ENCODE results near the gene ALX4. TPM values are rescaled to one million over a fixed set of nuclear protein-coding genes. Genes with fewer than 3 reads are reported as not detected.

ALX4 gene
- polyA plus RNA-seq, 1 of the 3 experiments (the other 2 are of a cell fraction), result under 0.01 TPM

GRCh38 chr11:44334356-44335004 is 24.5 kb upstream of the ALX4 start (continued):
- TF ChIP-seq USF1 (IDR thresholded peaks at IDR 0.05; ENCODE audit: borderline replicate concordance, low read depth) (no peak), CTCF (IDR thresholded peaks at IDR 0.05) (no peak)

GRCh38 chr11:44333271-44334218 is 23.6 kb upstream of the ALX4 start:
- Histone ChIP-seq H3K36me3 (replicated peaks in 1 of 2; ENCODE audit: control insufficient read depth in 1 of 2, insufficient read depth in 2 of 2, low read length in 1 of 2) (no peaks in the 10 kb centered on the region), H3K4me1 (ENCODE audit: control insufficient read depth in 1 of 2, insufficient read depth in 2 of 2, low read depth in 1 of 2, low read length in 1 of 2) (no peaks in the 10 kb centered on the region; a peak in 1 of 4 replicates), H3K79me2 (ENCODE audit: insufficient read depth) (no peaks in the 10 kb centered on the region), H3K4me3 (ENCODE audit: low read depth in 2 of 2, low read length in 1 of 2) (no peak overlapping the region), H2AFZ (ENCODE audit: low read depth) (no peak overlapping the region), H3K9ac (no peak overlapping the region), H4K20me1 (ENCODE audit: insufficient read depth) (no peaks in the 10 kb centered on the region), H3K4me2 (no peak overlapping the region), H3F3A (replicated peaks; ENCODE audit: insufficient read depth) (no peaks in the 10 kb centered on the region), H3K27ac (ENCODE audit: low read depth in 2 of 2, low read length in 1 of 2) (no peak overlapping the region), H3K9me3 (no peaks in the 10 kb centered on the region), H3K27me3 (ENCODE audit: insufficient read depth) (peaks cover 32% of the 10 kb centered on the region; the same call in 1 of the 2 replicates), H3K9me2 (no peaks in the 10 kb centered on the region)
- TF ChIP-seq FOXM1 (IDR thresholded peaks at IDR 0.05; ENCODE audit: low read depth), result no peak
- no peak for TF ChIP-seq NRF1 (IDR thresholded peaks at IDR 0.05; ENCODE audit: low read depth, low read length)
- no peak for TF ChIP-seq RXRA (IDR thresholded peaks at IDR 0.05; ENCODE audit: borderline replicate concordance, low read depth)
- no peak for TF ChIP-seq MEF2A (IDR thresholded peaks at IDR 0.05; ENCODE audit: borderline replicate concordance, low read depth)
- no peak for TF ChIP-seq USF2 (IDR thresholded peaks at IDR 0.05; ENCODE audit: borderline replicate concordance, low read depth, low read length)
- no peak for TF ChIP-seq JUND (IDR thresholded peaks at IDR 0.05)
- TF ChIP-seq USF1 (IDR thresholded peaks at IDR 0.05; ENCODE audit: borderline replicate concordance, low read depth), result no peak
- TF ChIP-seq MAX (IDR thresholded peaks at IDR 0.05; ENCODE audit: low read depth), result no peak
- no peak for TF ChIP-seq EP300 (IDR thresholded peaks at IDR 0.05; ENCODE audit: borderline replicate concordance in 1 of 2, low read depth in 1 of 2, low read length in 1 of 2)
- TF ChIP-seq ELF1 (IDR thresholded peaks at IDR 0.05), result no peak
- no peak for TF ChIP-seq ZBTB33 (IDR thresholded peaks at IDR 0.05; ENCODE audit: borderline replicate concordance, low read depth)
- no peak for TF ChIP-seq NFIC (IDR thresholded peaks at IDR 0.05; ENCODE audit: borderline replicate concordance)
- no peak for TF ChIP-seq RCOR1 (IDR thresholded peaks at IDR 0.05; ENCODE audit: low read length)
- no peak for TF ChIP-seq POLR2AphosphoS5 (IDR thresholded peaks at IDR 0.05; ENCODE audit: low read depth, low read length)
- 50% methylated on average over 14 of the region's 14 CpGs for WGBS (ENCODE audit: low lambda C conversion rate)
- ChIA-PET POLR2A (no interaction called here), CTCF (interaction anchor here (0.9 to 1.5 kb wide), 4 partner anchors 12 to 200 kb away, joined by 3 read pairs; no protein-coding TSS in a partner anchor)
- no peak for DNase-seq

Measured in SK-N-SH (cell line).